Stimulated activated CD4-positive, alpha-beta T cell treated with anti-CD3 and anti-CD28 coated beads, Interleukin-1b, Interleukin-23, amount 100 ng/mL, for 48 hours (primary cell): ENCODE measurements around the gene VAMP2.

ENCODE experiments used
- DNase-seq: peaks from one replicate; pipeline ENCODE4 v3.0.0-alpha.2; 2020

The VAMP2 gene

DNA sequence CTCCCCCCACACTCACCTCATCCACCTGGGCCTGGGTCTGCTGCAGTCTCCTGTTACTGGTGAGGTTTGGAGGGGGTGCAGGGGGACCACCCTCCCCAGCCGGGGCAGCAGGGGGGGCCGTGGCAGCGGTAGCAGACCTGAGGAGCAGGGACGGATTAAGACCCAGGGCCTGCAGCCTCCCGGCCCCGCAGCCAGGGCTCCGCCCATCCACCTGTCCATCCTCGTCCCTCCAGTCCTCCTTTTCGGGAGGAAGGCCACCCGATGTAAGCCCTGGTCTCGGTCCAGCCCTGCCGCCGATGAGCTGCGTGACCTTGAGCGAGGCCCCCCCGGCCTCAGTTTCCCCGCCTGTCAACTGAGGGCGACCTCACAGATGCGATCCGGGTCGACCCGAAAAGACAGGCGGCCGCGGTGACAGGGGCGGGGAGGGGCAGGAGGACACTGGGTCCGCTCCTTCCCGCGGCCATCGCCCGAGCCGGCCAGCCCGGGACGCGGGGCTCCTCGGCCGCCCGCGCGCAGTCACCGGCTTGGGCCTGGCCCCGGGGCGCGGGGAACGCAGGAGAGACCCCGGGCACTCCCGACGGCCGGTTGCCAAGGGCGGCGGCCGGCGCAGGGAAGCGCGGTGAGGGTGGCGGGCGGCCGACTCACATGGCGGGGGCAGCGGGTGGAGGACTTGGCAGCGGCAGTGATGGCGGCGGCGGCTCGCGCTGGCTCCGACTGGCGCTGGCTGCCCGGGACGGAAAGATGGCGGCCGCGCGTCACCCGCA lies at the start of gene VAMP2:
Gene VAMP2, minus strand, starts transcription at position 716 of the 764 bp plus-strand sequence. Its CDS starts 69 bp downstream, at position 647.
- peak; percentile 79 for DNase-seq

DNA sequence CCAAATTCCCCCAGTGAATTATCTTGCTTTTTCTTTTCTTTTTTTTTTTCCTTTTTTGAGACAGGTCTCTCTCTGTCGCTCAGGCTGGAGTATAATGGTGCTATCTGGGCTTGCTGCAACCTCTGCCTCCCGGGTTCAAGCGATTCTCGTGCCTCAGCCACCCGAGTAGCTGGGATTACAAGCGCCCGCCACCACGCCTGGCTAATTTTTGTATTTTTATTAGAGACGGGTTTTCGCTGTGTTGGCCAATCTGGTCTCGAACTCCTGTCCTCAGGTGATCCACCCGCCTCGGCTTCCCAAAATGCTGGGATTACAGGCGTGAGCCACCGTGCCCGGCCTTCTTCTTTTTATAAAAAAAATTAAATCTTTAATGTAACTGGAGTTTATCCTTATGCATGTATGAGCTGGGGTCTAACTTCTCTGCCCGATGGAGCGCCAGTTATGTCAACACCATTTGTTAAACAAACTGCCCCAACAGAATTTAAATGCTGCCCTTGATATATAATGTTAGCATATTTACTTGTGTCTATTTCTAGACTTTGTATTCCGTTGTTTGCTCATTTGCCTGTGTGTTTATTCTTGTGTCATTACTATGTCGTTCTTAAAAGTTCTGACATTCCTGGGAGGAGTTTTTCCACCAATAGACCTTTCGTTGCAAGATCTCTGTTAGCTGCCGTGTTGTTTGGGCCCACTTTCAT lies 48.2 kb upstream of the VAMP2 start:
- peak; percentile 32 for DNase-seq

- DNase-seq, result peak; percentile 93
Measured at GRCh38 chr17:8209907-8210760, 47.4 kb upstream of the VAMP2 start, which contains the start of gene AURKB. Gene AURKB, minus strand, starts transcription at chr17:8210575. Its CDS starts 351 bp downstream, at chr17:8210224.

DNA sequence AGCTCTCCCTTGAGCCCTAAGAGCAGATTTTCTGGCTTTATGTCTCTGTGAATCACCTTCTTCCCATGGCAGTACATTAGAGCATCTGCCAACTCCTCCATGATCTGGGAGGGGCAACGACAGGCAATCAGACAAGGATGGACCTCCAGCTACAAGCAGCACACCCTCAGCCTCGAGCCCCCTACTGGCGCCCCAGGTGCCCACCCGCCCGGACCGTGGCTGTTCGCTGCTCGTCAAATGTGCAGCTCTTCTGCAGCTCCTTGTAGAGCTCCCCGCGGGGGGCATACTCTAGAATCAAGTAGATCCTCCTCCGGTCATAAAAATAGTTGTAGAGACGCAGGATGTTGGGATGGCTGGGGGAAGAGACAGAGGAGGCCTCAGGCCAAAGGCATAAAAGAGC lies 43.8 kb upstream of the VAMP2 start:
- DNase-seq, result no peak

DNA sequence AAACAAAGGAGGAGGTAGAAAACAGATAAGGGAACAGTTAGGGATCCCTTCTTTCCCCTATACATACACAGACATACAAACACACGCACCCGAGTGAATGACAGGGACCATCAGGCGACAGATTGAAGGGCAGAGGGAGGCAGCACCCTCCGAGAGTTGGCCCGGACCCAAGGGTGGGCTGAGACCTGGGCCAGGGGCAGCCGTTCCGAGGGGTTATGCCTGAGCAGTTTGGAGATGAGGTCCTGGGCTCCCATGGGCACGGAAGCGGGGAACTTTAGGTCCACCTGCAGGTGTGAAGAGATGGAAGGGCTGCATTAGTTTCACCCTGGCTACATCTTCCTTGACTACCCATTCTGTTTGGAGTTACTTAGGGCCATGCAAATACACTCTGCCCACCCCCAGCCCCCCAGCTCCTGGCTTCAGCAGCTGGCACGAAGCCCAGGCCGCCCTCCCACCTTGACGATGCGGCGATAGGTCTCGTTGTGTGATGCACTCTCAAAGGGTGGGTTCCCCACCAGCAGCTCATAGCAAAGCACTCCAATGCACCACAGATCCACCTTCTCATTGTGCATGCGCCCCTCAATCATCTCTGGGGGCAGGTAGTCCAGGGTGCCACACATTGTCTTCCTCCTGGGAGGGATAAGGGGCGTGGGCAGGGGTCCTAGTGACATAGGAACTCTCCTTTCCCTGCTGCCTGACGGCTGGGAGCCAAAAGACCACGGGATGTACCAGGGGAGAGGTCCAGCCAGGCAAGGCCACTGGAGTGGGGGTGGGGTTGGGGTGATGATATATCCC lies 42.2 kb upstream of the VAMP2 start:
- DNase-seq, result no peak

DNA sequence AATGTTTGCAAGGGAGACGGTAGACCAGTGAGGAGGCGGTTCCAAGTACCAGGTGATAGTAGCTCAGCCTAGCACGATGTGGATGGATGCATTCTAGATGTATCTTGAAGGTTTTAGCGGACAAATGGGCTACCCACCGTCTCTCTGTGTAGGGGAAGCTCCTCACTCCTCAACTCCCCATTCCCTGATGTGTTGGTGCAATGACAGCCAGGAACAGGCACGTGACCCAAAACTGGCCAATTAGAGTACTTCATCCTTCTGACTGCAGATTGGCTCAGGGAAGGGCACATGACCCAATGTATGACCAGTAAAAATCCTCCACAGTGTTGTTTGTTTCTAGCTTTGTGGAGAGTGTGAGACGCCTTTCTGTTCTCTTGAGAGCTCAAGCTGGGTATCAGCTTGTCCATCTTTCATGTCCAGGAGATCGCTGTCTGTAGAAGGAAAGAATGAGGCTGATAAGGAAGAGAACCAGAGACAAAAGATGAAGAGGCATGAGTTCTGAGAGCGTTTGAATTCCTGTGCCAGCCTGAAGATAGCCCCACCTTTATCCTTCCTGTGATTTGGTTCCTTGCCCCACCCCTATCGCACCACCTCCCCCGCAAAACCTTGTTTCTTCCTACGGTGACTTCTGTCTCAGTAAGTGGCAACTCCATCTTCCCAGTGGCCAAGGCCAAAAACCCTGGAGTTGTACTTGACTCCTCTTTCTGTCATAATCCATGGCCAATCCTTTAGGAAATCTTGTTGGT lies 29.5 kb upstream of the VAMP2 start:
- DNase-seq, result peak; percentile 68

DNA sequence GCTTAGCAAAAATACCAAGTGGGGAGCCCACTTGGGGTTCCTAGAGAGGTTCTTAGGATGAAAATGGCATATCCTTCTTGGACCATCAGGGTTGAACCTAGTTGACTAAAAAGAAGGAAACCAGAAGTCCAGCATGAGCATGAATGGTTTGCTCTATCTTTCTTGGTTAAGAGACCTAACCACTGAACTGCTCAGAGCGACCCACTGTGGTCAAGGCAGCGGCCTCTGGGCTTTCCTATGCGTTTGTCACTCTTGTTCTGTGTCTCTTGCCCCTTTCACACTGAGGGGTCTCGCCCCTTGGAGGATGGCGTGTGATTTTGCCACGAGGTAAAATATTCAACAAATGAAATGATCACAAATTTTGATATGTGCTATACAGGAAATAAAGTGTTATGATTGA lies 27.8 kb upstream of the VAMP2 start:
- no peak for DNase-seq

- peak; percentile 96 for DNase-seq
Measured at GRCh38 chr17:8189711-8190477, 27.1 kb upstream of the VAMP2 start, which contains the start of gene BORCS6. Gene BORCS6, minus strand, starts transcription at chr17:8190180. Its CDS starts 40 bp downstream, at chr17:8190140.

GRCh38 chr17:8189041-8189710 lies 26.4 kb upstream of the VAMP2 start:
- DNase-seq, result no peak

DNA sequence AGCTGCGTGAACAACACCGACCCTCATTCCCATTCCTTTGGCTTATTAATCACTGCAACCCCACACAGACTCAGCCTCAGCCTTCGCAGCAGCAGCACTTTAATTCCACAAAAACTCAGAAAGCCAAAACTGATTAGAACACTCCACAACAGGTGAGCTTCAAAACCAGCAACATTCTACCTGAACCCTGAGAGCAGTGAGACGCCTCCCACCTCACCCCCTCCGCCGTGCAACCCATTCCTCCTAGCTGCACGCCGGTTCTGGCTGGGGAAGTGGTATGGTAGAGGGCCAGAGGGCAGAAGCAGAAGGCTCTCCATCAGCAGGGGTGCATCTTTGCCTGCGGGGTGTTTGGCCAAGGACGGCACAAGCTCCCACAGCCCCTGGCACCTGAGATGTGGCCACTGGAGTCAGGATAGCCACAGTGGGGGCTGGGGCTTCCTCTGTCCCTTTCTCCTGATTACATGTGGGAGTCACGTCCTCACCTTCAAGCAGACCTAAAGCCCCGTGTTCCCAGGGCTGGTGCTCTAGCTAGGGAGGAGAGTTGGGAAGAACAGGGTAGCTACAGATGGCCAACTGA lies 25.6 kb upstream of the VAMP2 start:
- no peak for DNase-seq

DNA sequence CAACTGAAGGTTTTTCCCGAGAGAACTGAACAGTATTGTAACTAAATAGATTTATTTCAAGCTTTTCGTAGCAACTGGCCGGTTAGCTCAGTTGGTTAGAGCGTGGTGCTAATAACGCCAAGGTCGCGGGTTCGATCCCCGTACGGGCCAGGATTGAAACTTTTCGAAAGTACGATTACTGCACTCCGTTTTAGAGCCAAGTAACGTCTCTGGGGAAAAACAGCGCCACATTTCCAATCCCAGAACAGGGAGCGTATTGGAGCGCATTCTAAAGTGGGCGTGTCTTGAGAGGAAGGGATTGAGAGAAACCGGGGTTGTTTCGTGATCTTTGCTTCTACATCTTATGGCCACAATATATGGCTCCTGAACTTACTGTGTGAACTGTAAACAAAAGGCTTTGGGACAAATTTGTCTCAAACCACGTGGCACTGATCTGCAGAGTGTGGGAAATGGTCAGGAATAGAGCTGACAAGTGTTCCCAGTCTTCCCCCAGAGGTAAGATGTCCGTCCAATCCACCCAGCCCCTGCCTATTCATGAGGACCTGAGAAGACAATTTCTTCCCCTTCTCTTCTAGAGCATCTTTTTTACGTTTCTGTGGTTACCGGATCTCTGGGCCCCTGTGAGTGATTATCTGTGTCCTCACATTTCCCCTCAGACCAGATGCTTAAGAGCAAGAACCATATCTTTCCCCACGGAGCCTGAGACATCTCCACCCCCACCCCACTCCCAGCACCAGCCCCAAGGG lies 24.9 kb upstream of the VAMP2 start:
- DNase-seq, result peak; percentile 94

DNA sequence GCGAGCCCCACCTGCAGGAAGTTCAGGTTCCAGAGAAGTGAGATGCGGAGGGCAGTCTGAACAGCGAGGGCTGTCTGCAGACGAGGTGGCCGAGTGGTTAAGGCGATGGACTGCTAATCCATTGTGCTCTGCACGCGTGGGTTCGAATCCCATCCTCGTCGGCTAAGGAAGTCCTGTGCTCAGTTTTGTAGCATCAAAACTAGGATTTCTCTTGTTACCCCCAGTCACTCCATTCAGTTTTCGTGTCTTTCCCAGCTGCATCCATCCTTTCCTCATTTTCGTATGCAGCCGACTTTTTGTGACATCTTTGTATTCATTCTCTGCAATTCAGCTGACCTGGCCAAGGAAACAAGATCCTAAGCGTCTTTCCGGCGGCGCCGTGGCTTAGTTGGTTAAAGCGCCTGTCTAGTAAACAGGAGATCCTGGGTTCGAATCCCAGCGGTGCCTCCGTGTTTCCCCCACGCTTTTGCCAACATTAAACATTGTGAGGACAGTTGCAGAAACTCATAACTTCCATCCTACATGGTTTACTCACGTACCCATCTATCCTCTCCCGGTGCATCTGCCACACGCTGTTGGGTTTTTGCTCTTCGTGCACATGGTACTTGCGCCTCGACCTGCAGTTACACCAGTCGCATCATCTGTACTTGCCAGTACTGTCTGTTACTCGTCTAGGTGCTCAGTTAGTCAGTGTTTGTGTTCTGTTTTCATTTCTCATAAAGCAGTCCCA lies 24.2 kb upstream of the VAMP2 start:
- peak; percentile 97 for DNase-seq

DNA sequence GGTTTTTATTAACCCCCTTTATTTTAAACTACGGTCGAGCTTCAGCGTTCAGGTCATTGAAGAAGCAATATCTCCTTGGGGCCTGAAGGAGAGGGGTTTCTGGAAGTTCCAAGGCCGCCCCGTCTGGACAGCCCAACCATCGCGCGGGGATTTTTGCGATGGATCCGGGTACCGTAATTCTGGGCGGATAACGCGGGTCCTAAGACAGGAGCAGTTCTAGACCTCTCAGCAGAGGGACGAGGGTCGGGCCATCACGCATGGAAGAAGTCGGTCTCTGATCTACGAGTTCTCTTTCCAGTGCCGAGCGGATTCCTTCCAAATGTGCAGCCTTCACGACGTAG lies 23.7 kb upstream of the VAMP2 start:
- no peak for DNase-seq

DNA sequence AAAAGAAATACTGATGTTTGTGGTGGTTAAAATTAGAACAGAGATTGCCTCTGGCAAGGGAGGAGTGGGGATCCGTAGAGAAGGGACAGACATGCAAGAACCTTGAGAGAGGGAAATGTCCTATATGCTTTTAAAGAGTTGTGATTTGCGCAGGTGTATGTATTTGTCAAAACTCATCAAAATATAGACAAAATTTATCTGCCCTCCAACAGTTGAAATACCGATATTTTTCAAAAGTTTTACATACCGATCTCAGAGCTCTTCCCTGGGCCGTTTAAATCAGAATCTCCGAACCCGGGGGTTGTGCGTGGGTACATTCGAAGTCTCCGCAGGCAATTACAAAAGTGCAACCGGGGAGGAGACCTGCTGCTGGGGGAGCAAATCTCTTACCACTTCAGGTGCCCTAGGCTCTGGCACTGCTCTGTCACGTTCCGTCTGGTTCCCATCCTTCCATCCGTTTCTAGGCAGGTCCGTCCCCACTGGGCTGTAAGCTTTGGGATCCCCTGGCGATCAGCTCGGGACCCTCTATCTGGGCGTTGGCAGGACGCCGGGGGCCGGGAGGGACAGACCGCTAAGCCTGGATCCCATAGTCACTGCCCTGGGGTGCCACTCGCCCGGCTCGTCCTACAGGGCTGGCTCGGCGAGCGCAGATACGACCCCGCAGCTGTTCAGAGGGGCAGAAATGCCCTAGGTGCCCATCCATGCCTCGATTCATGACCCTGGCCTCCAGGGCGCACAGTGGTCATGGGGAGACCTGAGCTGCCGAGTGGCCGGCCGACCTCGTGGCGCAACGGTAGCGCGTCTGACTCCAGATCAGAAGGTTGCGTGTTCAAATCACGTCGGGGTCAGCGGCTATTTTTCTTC lies 23.1 kb upstream of the VAMP2 start:
- DNase-seq, result peak; percentile 91

GRCh38 chr17:8176998-8177731 lies 14.4 kb upstream of the VAMP2 start:
- no peak for DNase-seq

DNA sequence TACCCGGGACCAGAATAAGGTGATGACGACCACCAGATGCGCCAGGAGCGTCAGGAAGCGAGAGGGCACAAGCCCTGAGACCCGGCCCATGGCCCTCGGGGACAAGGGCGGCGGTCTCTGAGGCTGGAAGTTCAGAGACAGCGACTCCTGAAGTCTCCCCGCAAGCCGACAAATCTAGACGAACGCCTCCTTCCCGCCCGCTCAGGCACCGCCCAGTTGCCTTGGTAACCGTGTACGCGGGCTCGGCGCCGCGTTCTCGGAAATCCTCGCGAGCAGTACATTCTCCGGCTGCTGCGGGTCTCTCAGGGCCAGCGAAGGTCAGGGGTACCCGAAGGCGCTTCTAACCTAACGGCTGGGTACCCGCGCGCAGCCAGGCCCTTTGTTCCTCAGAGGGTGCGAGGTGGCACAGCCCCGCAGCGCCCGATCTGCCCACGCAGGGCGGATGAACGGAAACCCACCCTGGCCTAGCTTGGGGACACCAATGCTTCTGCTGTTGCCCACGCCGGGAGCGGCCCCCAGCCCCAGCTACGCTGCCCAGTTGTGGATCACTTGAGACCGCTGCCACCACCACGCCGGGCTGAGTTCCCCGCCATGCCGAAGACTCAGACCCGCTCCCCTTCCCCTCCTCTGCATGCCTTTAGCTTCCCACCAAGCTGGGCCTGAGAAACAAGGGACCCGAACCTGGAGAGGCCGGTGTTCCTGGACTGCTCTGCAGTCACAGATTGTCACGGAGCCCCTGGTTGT lies 13.6 kb upstream of the VAMP2 start, which contains the start of gene TMEM107:
Gene TMEM107, minus strand, starts transcription at position 184 of the 744 bp plus-strand sequence. Its CDS starts 94 bp downstream, at position 90.
- DNase-seq, result peak; percentile 87
